GM19455 (cell line): ENCODE measurements around the gene MSRB1.
"Not testable (repeated sequence)": the region's sequence is repeated elsewhere in the genome, so short reads cannot be mapped to it uniquely, and the experiment has no call there.

Experiments used
- ATAC-seq: cut with Tn5 transposase; IDR thresholded peaks from one replicate; pipeline ENCODE4 v1.9.1; 2021; ENCODE audit not compliant: unreplicated experiment

MSRB1 gene

GRCh38 chr16:1903845-1904840 is 38.9 kb downstream of the MSRB1 start:
- ATAC-seq = no peak

DNA sequence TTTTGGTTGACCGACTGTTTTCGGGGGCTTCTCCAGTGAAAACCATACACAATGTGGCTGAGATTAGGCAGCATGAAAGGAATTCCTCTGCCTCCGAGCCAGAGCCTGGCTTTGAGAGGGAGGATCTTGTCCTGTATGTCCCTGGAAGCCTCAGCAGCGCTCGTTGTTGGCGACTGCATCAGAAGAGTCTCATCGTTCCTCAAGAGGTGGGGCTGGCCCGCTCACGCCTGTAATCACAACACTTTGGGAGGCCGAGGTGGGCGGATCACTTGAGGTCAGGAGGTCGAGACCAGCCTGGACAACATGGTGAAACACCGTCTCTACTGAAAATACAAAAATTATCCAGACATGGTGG is 39.8 kb downstream of the MSRB1 start:
- ATAC-seq = no peak

- ATAC-seq = no peak
These were observed 40.3 kb downstream of the MSRB1 start for GRCh38 chr16:1902547-1903219.

- no peak for ATAC-seq
These were observed 42.6 kb downstream of the MSRB1 start for GRCh38 chr16:1900452-1900774.

GRCh38 chr16:1899641-1900451 is 43.2 kb downstream of the MSRB1 start:
- no peak for ATAC-seq

- ATAC-seq = not testable (repeated sequence)
These were observed 45.3 kb downstream of the MSRB1 start for GRCh38 chr16:1897692-1898091.

- no peak for ATAC-seq
These were observed 46.9 kb downstream of the MSRB1 start for GRCh38 chr16:1895949-1896675.

DNA sequence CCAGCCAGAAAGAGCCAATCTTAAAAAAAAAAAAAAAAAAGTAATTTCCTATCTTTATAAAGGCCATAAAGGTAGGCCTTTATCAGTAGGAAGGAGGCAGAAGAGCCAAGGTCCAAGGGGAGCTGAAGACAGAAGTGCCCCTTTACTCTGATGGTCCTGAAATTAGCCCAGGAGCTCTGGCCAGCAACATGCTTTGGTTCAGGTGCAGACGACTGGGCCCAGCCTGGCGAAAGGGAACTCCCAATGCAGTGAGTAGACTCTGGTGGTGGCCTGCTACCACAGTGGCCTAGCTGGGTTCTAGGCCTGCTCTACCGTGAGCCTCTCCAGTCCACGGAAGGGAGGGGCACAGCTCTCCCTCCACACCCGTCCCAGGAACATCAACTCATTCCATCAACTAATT is 47.9 kb downstream of the MSRB1 start:
- no peak for ATAC-seq

- no peak for ATAC-seq
These were observed 52.3 kb downstream of the MSRB1 start for GRCh38 chr16:1890708-1891050.

DNA sequence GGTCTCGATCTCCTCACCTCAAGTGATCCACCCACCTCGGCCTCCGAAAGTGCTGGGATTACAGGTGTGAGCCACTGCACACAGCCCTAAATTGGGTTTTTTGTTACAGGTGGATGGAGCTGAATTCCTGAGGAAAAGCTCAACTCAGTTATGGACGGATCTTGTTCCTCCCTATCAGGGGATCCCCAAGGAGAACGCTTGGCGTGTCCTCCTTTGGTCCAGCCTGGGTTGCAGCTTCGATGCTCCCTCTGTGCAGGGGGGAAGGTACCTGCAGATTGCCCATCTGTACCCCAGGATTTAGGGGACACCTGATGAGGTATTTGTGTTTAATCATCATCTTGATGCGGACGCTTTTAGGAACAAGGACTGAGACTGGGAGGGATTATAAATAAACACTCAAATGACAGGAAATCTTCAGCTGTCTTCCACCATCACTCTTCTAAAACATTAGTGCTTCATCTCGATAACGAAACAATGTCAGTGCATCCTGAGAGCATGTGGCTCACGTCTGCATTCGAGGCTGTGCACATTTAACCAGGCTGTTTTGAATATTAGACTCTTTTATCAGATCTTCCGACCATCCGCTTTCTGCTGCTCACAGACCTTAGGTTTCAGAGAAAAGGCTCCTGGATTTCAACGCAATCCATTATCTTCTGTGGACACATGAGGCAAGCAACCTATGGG is 52.8 kb downstream of the MSRB1 start:
- ATAC-seq = no peak
